DLD1 (cell line): Measurements from ENCODE around the gene METAP2.
"Not testable (repeated sequence)": the region's sequence is repeated elsewhere in the genome, so short reads cannot be mapped to it uniquely, and the experiment has no call there.

Experiments
- in situ Hi-C: cut with HindIII; loops from 2 replicates; pipeline ENCODE4 v1.10.0; 2017; ENCODE audit warnings: low sequenced_read_pairs

Gene METAP2

DNA sequence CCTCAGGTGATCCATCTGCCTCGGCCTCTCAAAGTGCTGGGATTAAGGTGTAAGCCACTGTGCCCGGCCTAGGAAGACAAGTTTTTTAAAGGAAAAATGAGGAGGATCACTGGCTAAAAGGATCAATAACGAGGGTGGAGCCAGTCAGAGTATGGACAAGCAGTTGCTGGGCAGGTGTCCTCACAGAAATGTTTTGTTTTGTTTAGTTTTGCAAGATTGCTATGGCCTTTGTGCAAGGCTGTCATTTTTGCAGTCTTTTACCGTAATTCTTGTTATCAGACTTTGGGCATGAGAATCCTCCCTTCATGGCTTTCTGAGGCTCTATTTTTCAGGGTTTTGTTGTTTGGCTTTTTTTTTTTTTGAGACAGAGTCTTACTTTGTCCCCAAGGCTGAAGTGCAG, 11.9 kb upstream of the METAP2 start:
- in situ Hi-C loops = no loop called here

DNA sequence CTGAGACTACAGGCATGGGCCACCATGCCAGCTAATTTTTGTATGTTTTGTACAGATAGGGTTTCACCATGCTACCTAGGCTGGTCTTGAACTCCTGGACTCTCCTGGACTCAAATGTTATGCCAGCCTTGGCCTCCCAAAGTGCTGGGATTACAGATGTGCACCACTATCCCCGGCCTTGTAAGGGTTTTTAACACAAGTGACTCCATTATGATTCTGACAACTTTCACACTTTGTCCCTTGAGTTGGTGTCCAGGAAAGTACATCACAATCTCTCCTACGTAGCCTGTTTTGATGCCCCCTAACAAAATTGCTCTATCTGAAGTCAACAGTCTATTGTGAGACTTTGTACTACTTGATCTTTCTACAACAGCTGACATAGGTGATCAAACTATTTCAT, 11.4 kb upstream of the METAP2 start:
- in situ Hi-C loops = no loop called here

DNA sequence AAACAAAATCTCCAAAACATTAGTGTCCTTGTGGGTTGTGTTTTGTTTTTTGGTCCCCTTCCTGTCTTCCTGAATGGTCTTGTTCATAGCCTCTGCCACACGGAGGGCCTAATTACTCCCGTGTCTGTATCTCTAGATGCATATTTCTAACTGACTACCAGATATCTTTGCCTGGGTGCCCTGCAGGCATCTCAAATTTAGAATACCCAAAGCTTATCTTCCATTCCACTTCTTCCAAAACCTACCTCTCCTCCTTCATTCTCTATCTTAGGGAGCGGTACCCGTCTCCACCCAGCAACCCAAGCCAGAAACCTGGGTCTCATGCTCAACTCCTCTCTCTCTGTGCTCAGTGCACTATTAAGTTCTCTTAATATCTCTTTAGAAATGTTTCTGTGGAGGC, 10.9 kb upstream of the METAP2 start:
- in situ Hi-C loops = no loop called here

DNA sequence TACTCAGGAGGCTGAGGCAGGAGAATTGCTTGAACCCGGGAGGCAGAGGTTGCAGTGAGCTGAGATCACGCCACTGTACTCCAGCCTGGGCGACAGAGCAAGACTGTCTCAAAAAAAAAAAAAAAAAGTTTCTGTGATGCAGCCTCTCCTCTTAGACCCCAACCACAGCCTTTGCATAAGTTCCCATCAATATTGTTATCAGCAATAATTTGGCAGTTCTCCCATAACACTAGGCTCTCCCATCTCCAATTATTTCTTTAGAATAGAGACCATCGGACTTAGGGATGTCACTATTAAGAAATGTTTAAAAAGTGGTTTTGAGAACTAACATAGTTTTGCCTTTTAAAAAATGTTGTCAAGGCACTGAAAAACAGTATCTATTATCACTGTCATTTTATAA, 10.2 kb upstream of the METAP2 start:
- in situ Hi-C loops = not testable (repeated sequence)

DNA sequence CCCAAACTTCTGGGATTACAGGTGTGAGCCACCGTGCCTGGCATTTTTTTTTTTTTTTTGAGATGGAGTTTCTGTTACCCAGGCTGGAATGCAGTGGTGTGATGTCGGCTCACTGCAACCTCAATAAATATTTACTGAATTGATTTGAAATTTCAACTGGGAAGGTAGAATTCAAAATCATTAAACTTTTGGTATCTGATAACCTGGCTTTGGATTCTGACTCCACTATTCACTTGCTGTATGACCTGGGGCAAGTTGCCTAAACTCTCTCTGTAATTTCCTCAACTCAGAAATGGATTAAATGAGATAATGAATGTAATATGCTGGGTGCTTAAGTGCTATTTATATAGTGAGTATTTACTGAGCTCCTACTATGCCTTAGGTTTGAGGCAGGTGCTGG, 8.7 kb upstream of the METAP2 start:
- in situ Hi-C loops = no loop called here

DNA sequence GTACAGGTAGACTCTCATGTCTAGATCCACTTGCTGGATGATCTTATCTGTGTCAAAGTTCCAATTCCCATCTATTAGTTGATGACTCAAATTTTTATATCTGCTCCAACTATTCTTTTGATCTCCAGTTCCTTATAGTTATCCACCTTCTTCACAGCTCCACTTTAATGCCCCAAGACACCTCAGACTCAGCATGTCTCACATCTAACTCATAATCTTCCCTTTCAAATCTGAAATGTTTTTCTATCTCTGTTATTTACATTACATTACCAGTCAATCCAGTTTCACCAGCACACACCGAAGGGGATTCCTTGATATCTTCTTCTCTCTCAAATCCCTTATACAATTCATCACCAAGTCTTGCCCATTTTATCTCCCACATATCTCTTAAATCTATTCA, 3.7 kb upstream of the METAP2 start:
- in situ Hi-C loops = no loop called here

DNA sequence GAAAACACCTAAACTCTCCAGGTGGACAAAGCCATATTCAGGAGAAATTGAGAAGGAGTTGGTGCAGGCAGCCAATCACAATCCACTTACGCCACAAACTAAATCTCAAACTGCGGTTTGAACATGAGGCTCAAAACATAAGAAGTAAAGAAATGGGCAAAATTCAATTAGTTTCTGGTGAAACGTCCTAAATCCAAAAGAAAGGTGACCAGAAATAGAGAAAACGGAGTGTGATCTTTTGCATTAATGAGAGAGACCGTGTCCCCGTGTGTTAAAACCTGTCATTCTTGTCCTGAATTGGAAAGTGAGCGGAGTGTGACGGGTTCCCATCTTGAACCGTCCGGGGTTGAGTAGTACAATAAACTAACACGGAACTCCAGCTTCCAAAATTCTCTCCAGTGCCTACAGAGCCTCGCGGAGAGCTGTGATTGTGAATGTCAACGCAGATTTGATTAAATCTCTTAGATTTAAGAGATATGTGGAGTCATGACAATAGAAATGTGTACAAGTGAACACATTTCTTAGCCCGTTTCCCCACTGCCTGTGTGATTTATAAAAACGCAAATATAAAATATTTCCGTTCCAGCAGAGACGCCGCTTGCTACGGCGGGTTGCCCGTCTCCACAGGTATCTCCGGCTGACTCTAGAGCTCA, 595 bp upstream of the METAP2 start:
- in situ Hi-C loops = no loop called here

DNA sequence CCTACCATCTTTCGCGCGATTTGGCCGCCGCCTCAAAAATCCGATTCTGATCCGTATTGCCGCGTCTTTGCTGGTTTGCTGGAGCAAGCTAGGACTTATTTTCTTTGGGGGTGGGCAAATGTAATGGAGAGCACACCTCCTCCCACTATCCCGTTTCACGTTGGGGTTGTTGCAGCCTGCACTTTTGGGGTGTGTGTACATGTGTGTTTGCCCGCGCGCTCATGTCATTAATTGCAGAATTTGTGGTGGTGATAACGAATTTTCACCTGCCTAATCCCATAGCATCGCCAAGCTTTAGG, 657 bp downstream of the METAP2 start:
- in situ Hi-C loops = no loop called here

DNA sequence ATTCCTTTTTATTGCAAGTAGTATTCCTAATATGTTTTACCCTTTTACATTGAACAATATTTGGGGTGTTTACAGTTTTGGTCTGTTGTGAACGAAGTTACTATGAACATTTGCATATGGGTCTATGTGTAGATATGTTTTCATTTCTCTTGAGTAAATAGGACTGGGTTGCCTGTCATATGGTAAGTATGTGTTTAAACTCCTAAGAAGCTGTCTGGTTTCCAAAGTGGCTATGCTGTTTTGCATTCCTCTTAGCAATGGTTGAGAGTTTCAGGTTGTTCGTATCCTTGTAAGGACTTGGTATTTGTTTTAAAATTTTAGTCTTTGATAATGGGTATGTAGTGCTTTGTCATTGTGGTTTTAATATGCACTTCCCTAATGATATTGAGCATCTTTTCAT, 6.3 kb downstream of the METAP2 start:
- in situ Hi-C loops = no loop called here

DNA sequence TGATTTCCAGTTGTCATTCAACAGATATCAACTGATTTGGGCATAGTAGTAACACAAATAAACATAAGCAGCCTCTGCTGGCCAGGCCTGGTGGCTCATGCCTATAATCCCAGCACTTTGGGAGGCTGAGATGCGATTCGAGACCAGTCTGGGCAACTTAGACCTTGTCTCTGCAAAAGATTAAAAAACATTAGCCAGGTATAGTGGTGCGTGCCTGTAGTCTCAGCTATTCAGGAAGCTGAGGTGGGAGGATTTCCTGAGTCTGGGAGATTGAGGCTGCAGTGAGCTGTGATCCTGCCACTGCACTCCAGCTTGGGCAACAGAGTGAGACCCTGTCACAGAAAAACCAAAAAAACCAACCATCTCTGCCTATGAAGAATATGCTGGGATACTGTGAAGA, 7.1 kb downstream of the METAP2 start:
- in situ Hi-C loops = no loop called here

DNA sequence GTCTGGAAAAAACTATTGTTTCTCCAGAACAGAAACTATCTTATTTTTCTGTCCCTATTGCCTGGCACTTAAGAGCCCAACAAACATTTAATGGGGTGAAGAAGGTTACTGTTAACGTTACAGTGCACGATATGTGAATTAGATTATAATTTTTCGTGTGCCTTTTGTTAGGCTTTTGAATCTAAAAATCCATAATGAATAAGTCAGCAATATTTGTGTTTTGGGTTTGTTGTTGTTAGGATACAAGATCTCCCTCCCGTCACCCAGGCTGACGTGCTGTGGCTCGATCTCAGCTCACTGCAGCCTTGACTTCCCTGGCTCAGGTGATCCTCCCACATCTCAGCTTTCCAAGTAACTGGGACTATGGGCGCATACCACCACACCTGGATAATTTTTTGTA, 7.9 kb downstream of the METAP2 start:
- in situ Hi-C loops = no loop called here

DNA sequence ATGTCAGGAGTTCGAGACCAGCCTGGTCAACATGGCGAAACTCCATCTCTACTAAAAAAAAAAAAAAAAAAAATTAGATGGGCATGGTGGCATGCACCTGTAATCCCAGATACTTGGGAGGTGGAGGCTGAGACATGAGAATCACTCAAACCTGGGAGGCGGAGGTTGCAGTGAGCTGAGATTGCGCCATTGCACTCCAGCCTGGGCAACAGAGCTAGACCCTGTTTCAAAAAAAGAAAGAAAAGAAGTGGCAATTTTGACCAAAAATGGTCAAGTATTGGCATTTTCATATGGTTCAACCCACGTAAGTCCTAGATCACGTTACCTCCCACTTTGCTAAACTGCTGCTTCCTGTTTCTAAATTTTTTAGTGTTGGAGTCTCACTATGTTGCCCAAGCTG, 8.6 kb downstream of the METAP2 start:
- in situ Hi-C loops = not testable (repeated sequence)

DNA sequence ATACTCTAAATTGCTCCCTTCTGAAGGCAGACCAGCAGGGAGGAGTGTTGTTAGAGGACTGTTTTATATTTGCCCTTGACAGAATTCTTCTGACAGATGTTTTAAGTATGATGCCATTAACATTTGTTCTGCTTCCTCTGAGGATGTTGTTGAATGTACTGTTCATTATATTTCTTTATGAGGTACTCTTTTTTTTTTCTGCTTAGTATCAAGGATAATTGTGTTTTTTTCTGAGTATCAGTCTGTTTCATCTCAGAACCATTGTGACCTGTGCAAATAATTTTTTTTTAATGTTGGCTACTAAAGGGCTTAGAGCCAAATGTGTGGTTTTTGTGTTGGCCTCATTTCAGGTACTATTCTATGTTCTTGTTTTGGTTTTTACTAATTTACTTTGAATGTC, 10.6 kb downstream of the METAP2 start:
- in situ Hi-C loops = no loop called here

DNA sequence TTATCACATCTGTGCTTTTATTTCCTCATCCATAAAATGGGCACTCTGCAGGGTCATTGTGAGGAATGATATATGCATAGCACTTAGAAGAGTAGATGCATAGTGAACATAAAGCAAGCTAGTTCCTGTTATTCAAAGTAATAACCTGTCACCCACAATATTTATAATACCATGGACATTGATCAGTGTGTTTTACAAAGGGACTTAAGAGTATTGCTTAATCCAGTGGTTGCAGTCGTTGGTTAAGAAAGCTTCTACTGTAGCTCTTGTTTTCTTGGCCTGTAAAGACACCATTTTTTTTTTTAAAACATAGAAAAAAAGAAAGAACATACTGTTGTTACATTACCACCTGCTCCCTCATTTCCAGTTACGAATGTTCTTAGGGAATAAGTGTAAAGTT, 13.1 kb downstream of the METAP2 start:
- in situ Hi-C loops = no loop called here

DNA sequence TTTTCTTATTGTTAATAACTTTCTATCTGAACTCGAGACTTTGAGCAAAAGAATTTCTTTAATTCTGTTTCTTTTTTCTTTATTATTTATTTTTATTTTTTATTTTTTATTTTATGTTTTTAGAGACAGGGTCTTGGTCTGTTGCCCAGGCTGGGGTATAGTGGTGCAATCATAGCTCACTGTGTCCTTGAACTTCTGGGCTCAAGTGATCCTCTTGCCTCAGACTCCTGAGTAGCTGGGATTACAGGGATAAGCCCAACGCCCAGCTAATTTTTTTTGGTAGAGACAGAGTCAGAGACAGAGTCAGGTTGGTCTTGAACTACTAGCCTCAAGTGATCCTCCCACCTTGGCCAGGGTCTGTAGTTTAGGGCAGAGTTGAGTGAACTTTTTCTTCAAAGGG, 18.5 kb downstream of the METAP2 start:
- in situ Hi-C loops = no loop called here

DNA sequence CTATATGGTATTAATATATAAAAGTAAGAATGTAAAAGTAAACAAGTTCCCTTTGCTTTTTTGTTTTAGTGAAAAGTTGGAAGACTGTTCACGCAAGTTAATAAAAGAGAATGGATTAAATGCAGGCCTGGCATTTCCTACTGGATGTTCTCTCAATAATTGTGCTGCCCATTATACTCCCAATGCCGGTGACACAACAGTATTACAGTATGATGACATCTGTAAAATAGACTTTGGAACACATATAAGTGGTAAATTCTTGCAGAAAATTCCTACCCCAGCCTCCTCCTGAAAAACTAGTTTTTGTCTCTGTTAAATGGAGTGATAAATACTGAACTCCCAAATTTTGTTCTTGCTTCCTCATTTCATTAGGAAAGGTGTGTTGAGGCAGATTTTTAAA, 20.9 kb downstream of the METAP2 start:
- in situ Hi-C loops = no loop called here

DNA sequence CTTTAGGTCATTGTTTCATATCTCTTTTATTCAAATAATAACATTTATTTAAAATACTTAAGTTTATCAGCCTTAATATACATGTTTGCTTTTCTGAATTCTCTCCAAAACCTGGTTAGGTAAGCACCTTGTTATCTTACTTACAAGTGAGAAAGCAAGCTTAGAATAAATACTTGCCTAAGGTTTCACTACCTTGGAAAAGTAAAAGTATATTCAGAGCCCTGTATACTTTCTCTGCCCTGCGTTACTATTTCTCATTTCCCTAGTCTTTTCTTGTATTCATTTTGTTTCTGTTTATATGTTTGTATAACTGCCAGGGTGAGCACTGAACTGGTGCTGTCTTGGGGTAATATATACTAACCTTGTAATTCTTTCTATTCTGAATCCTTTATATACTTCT, 21.5 kb downstream of the METAP2 start:
- in situ Hi-C loops = no loop called here

DNA sequence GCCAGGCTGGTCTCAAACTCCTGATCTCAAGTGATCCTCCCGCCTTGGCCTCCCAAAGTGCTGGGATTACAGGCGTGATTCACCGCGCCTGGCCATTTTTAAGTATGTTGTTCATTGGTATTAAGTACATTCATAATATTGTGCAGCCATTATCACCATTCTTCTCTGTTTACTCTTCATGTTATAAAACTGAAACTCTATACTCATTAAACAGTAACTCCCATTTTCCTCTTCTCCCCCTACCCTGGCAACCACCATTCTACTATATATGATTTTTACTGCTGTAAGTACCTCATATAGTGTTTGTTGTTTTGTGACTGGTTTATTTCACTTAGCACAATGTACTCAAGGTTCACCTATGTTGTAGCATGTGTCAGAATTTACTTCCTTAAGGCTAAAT, 23.1 kb downstream of the METAP2 start:
- in situ Hi-C loops = no loop called here

DNA sequence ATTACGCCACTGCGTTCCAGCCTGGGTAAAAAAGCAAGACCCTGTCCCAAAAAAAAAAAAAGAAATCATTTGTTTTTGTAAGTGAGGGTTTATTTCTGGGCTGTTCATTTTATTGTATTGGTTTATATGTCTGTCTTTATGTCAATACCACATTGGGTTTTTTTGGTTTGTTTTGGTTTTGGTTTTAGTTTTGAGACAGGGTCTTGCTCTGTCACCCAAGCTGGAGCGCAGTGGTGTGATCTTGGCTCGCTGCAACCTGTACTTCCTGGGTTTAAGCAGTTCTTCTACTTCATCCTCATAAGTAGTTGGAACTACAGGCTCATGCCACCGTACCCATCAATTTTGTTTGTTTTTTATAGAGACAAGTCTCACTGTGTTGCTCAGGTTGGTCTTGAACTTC, 25.0 kb downstream of the METAP2 start:
- in situ Hi-C loops = no loop called here

DNA sequence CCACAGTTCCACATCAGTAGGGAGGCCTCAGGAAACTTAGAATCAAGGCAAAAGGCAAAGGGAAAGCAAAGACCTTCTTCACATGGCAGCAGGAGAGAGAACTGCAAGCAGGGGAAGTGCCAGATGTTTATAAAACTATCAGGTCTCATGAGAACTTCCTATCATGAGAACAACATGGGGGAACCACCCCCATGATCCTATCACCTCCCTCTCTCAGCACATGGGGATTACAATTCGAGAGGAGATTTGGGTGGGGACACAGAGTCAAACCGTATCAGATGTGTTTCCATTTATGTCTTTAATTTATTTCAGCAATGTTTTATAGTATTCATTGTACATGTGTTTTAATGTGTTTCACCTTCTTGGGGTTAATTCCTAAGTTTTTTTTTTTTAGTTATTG, 25.8 kb downstream of the METAP2 start:
- in situ Hi-C loops = no loop called here

DNA sequence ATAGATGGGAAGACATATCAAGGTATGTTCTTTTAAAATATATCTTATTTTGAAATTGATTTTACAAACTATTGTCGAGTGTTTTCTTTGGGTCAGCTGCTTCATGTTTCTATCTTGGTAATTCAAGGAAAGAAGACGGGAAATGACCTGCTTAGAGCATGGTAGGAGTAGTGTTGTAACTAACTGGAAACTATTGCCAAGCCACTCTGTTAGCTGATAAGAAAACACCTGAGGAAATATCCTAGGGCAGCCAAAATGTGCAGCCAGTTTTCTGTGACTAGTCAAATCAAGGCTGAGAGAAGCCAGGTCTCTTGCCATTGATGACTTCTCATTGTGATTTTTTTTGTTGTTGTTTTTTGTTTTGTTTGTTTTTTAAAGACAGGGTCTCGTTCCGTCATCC, 30.2 kb downstream of the METAP2 start:
- in situ Hi-C loops = no loop called here

DNA sequence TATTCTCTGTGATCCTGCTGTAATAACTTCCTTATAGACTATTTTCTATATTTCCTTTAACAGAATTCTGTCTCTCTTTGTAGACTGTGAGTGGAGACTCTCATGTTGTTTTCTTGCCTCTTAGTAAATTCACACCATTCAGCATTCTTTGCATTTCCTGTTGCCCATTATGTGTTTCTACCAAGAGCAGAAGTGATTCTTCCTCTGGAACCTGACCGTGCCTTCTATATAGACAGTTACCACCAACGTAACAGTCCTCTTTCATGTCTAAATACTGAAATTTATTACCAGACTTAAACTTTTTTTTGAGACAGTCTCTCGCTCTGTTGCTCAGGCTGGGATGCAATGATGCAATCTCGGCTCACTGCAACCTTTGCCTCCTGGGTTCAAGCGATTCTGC, 31.1 kb downstream of the METAP2 start:
- in situ Hi-C loops = no loop called here

DNA sequence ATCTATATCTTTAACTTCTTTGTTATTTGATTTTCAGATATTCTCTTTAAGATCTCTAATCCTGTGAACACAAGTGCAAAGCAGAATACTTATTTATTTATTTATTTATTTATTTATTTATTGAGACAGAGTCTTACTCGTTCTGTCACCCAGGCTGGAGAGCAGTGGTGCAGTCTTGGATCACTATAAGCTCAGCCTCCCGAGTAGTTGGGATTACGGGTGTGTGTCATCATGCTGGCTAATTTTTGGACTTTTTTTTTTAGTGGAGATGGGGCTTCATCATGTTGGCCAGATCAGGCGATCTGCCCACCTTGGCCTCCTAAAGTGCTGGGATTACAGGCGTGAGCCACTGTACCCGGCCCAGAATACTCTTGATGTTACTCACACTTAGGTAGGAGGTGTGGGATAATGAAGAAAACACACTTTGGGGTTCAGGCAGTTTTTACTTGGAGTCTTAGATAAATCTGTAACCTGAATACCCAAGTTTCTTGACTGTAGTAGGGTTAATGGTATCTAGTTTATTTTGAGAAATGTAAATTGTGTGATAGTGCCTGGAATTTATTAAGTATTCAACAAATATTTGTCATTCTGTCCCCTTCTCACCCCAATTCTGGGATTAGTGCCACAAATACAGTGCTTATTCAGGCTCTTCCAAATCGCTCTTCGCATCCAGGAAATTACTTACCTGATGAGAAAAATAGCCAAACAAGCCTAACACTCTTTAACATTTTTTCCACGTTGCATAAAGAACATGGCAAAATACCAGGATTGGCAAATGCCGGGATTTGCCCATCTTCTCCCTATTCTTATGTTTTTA, 33.0 kb downstream of the METAP2 start:
- in situ Hi-C loops = no loop called here
